ENCODE results near the gene FBXO45. TPM values are rescaled to one million over a fixed set of nuclear protein-coding genes. Genes with fewer than 3 reads are reported as not detected.

Gene FBXO45
- total and polyA plus RNA-seq, 9 of the 15 experiments (the other 6 are each of a cell fraction or from before 2014, with no cell fraction given): 15.2 to 52.8 (median 37.0) TPM

GRCh38 chr3:196547067-196547466, 21.4 kb upstream of the FBXO45 start (continued):
- TF ChIP-seq, protein P1, sequence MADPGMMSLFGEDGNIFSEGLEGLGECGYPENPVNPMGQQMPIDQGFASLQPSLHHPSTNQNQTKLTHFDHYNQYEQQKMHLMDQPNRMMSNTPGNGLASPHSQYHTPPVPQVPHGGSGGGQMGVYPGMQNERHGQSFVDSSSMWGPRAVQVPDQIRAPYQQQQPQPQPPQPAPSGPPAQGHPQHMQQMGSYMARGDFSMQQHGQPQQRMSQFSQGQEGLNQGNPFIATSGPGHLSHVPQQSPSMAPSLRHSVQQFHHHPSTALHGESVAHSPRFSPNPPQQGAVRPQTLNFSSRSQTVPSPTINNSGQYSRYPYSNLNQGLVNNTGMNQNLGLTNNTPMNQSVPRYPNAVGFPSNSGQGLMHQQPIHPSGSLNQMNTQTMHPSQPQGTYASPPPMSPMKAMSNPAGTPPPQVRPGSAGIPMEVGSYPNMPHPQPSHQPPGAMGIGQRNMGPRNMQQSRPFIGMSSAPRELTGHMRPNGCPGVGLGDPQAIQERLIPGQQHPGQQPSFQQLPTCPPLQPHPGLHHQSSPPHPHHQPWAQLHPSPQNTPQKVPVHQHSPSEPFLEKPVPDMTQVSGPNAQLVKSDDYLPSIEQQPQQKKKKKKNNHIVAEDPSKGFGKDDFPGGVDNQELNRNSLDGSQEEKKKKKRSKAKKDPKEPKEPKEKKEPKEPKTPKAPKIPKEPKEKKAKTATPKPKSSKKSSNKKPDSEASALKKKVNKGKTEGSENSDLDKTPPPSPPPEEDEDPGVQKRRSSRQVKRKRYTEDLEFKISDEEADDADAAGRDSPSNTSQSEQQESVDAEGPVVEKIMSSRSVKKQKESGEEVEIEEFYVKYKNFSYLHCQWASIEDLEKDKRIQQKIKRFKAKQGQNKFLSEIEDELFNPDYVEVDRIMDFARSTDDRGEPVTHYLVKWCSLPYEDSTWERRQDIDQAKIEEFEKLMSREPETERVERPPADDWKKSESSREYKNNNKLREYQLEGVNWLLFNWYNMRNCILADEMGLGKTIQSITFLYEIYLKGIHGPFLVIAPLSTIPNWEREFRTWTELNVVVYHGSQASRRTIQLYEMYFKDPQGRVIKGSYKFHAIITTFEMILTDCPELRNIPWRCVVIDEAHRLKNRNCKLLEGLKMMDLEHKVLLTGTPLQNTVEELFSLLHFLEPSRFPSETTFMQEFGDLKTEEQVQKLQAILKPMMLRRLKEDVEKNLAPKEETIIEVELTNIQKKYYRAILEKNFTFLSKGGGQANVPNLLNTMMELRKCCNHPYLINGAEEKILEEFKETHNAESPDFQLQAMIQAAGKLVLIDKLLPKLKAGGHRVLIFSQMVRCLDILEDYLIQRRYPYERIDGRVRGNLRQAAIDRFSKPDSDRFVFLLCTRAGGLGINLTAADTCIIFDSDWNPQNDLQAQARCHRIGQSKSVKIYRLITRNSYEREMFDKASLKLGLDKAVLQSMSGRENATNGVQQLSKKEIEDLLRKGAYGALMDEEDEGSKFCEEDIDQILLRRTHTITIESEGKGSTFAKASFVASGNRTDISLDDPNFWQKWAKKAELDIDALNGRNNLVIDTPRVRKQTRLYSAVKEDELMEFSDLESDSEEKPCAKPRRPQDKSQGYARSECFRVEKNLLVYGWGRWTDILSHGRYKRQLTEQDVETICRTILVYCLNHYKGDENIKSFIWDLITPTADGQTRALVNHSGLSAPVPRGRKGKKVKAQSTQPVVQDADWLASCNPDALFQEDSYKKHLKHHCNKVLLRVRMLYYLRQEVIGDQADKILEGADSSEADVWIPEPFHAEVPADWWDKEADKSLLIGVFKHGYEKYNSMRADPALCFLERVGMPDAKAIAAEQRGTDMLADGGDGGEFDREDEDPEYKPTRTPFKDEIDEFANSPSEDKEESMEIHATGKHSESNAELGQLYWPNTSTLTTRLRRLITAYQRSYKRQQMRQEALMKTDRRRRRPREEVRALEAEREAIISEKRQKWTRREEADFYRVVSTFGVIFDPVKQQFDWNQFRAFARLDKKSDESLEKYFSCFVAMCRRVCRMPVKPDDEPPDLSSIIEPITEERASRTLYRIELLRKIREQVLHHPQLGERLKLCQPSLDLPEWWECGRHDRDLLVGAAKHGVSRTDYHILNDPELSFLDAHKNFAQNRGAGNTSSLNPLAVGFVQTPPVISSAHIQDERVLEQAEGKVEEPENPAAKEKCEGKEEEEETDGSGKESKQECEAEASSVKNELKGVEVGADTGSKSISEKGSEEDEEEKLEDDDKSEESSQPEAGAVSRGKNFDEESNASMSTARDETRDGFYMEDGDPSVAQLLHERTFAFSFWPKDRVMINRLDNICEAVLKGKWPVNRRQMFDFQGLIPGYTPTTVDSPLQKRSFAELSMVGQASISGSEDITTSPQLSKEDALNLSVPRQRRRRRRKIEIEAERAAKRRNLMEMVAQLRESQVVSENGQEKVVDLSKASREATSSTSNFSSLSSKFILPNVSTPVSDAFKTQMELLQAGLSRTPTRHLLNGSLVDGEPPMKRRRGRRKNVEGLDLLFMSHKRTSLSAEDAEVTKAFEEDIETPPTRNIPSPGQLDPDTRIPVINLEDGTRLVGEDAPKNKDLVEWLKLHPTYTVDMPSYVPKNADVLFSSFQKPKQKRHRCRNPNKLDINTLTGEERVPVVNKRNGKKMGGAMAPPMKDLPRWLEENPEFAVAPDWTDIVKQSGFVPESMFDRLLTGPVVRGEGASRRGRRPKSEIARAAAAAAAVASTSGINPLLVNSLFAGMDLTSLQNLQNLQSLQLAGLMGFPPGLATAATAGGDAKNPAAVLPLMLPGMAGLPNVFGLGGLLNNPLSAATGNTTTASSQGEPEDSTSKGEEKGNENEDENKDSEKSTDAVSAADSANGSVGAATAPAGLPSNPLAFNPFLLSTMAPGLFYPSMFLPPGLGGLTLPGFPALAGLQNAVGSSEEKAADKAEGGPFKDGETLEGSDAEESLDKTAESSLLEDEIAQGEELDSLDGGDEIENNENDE (IDR thresholded peaks at IDR 0.05; ENCODE audit: low read depth, low read length): no peak
- TF ChIP-seq ETS2 (tag; IDR thresholded peaks at IDR 0.05; ENCODE audit: borderline replicate concordance, poor library complexity, severe bottlenecking) (no peak), C11orf30 (IDR thresholded peaks at IDR 0.05; ENCODE audit: low read depth) (no peak)
